GM19467 (cell line): ENCODE measurements around the gene ZNF594.
"Not testable (repeated sequence)": the region's sequence is repeated elsewhere in the genome, so short reads cannot be mapped to it uniquely, and the experiment has no call there.

Source experiments
- ATAC-seq: cut with Tn5 transposase; IDR thresholded peaks from one replicate; pipeline ENCODE4 v1.9.1; 2021; ENCODE audit warnings: mild to moderate bottlenecking, moderate library complexity; ENCODE audit not compliant: unreplicated experiment

Gene ZNF594

DNA sequence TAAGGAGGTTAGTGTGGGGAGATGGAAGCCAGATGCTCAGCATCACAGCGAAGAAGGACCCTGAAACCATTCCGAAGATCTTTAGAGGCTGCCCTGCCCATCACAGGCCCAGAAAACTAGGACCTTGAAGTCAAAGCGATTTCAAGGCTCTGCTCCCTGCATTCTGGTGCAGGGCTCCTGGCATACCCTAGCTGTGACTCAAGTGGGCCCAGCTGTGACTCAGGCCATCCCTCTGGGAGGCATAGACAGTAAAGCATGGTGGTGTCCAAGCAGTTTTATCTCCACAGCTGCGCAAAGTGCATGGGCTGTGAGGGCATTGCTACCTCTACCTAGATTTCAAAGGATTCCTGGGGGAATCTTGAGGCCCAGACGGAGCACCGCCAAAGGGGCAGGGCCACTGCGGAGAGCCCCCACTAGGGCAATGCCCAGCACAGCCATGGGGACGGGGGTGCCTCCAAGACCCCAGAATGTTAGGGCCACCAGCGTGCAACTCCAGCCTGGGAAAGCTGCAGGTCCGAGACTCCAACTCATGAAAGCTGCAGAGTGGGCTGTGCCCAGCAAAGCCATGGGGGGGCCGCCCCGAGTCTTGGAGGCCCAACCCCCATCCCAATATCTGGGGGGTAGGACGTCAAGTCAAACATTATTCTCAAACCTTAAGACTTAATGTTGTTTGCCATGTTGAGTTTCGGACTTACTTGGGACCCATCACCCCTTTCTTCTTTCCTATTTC lies 11.7 kb upstream of the ZNF594 start:
- ATAC-seq = no peak

- ATAC-seq = no peak
These were observed 9.3 kb upstream of the ZNF594 start for GRCh38 chr17:5201011-5201410.

DNA sequence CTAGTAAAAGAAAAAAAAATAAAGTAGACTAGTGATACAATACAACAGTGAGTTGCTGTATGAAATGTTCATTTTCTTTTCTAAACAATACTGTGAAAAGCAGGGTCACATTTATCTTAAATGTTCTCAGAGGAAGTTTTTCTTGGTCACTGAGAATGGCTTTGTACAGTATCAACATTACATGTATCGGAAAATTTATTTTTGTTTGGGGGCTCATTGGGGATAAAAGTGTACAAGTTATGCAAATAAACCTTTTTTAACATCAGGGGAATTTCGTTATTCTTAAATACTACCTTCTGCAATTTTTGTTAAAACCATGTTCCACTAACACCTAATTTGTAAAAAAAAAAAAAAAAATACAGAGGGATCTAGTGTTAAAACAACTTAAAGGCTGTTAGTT lies 8.7 kb upstream of the ZNF594 start:
- no peak for ATAC-seq

DNA sequence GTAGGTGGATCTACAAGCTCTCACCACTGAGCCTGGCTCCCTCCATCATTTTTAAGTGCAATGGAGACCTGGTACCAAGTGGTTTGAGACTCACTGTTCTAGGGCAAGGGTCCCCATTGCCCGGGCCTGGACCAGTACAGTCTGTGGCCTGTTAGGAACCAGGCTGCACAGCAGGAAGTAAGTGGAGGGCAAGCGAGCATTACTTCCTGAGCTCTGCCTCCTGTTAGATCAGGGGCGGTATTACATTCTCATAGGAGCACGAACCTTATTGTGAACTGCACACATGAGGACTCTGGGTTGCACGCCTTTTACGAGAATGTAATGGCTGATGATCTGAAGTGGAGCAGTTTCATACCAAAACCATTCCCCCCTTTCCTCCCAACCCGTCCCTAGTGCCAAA lies 6.8 kb upstream of the ZNF594 start:
- no peak for ATAC-seq

DNA sequence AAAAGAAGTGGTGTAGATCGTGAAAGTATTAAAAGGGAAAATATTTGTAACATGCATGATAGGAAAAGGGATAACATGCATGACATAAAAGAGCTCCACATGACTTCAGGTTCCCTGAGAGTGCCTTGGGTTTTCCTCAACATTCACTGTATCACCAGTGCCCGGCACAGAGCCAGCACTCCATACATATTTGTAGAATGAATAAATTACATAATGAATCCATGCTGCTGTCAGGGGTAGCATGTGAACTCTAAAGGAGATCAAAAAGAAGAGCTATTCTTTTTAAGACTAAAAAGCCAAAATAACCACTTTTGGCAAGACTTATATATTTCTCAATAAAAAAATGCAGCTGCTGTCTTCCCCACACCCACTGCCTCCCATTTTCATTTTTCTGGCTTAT lies 2.7 kb upstream of the ZNF594 start:
- no peak for ATAC-seq

- no peak for ATAC-seq
These were observed 7.4 kb downstream of the ZNF594 start for GRCh38 chr17:5184288-5184687.

GRCh38 chr17:5183410-5183793 lies 8.3 kb downstream of the ZNF594 start:
- ATAC-seq = no peak

DNA sequence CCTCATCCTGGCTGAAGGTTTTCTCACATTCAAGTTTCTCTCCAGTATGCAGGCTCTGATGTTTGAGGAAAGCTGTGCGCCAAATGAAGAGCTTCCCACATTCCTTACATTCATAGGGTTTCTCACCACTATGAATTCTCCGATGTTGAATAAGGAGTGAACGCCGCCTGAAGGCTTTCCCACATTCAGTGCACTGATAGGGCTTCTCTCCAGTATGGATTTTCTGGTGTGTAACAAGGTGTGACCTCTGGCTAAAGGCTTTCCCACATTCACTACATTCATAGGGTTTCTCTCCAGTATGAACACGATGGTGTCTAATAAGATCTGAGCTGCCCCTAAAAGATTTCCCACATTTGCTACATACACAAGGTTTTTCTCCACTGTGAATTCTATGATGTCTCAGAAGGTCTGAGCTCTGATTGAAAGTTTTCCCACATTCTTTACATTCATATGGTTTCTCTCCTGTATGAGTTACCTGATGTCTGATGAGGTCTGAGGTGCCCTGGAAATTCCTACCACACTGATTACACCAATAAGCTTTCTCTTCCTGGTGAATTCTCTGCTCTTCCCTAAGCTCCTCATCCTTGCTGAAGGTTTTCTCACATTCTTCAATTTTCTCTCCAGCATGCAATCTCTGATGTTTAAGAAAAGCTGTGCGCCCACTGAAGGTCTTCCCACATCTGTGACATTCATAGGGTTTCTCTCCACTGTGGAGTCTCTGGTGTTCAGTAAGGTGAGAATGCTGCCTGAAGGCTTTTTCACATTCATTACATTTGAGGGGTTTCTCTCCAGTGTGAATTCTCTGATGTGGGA lies 8.9 kb downstream of the ZNF594 start:
- ATAC-seq = no peak

DNA sequence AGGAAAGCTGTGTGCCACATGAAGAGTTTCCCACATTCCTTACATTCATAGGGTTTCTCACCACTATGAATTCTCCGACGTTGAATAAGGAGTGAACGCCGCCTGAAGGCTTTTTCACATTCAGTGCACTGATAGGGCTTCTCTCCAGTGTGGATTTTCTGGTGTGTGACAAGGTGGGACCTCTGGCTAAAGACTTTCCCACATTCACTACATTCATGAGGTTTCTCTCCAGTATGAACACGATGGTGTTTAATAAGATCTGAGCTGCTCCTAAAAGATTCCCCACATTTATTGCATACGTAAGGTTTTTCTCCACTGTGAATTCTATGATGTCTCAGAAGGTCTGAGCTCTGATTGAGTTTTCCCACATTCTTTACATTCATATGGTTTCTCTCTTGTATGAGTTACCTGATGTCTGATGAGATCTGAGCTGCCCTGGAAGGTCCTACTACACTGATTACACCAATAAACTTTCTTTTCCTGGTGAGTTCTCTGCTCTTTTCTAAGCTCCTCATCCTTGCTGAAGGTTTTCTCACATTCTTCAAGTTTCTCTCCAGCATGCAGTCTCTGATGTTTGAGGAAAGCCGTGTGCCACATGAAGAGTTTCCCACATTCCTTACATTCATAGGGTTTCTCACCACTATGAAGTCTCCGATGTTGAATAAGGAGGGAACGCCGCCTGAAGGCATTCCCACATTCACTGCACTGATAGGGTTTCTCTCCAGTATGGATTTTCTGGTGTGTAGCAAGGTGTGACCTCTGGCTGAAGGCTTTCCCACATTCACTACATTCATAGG lies 10.0 kb downstream of the ZNF594 start:
- ATAC-seq = no peak

DNA sequence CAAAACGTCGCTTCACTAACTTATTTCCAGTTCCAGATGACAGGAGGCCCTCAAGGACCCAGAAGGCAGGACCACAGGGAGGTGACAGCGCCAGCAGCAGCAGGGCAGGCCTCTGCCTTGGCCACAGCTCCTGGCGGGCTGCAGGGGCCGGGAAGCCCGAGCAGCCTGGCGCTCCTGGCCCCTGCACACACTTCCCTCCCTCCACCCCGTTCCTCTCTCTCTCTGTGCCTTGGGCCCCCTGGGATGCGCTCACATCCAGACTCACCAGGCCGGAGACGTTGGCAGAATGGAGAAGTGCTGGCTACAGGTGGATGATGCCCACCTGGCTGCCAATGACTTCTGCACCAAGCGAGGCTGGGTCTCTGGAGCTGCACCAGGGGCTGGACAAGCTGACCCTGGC lies 12.7 kb downstream of the ZNF594 start:
- no peak for ATAC-seq

DNA sequence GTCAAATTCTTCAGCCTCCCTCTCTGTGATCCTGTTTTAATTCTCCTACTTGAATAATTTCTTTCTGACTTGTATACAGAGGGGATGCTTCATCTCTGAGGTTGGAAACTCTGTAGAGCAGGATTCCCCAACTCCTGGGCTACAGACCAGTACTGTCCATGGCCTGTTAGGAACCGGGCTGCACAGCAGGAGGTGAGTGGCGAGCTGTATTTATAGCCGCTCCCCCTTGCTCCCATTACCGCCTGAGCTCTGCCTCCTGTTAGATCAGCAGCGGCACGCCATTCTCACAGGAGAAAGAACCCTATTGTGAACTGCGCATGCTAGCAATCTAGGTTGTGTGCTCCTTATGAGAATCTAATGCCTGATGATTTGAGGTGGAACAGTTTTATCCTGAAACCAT lies 16.6 kb downstream of the ZNF594 start:
- not testable (repeated sequence) for ATAC-seq

DNA sequence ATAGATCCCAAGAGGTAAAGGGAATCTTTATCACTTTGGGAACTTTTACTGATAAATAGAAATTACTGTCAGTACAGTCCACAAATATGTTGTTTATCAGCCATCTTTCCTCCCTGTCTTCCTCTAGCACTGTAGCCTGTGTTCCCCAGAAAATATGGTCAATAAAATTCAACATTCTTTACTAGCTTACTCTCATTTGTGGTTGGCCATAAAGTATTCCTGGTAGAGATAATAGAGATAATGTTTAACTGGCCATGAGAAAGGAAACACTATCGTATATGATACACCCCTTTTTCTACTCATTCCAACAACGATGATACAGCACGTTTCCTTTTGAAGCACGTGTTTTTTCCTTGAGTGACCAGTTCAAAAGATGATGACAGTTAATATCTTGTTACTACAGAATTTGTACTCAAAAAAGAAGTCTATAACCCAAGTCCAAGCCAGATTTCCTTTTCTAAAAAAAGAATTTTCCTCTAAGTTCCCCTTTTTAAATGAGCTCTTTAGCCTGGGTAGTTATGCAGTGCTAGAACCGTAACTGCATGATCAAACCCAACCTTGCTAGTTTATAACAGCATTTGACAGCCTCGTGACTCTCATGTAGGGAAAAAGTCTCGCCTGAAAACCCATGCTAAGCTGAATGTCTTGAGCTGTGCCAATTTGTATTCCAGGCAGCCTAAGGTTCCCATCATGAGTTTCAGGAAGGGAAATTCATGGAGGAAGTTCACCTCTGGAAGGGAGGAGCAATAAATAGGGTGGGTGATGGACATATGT lies 25.7 kb downstream of the ZNF594 start:
- not testable (repeated sequence) for ATAC-seq

DNA sequence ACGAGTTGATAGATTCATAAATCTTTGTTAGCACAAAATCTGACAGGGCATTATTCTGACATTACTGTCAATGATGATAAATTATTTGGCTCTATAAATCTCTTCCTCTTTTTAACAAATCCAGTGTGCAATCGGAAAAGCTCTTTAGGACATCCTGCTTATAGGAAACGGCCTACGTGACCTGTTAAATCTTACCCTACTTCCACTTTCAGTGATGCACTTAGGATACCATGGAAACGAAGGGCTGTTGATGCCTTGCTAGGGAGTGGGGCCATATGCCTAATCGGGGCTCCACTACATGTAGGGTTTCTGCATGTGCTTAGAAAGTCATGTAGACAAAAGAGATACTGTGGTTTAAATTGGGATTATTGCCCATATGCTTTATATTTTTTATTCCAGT lies 27.2 kb downstream of the ZNF594 start:
- no peak for ATAC-seq

- ATAC-seq = not testable (repeated sequence)
These were observed 29.9 kb downstream of the ZNF594 start for GRCh38 chr17:5161793-5162192.

- not testable (repeated sequence) for ATAC-seq
These were observed 31.0 kb downstream of the ZNF594 start for GRCh38 chr17:5160702-5161101.

DNA sequence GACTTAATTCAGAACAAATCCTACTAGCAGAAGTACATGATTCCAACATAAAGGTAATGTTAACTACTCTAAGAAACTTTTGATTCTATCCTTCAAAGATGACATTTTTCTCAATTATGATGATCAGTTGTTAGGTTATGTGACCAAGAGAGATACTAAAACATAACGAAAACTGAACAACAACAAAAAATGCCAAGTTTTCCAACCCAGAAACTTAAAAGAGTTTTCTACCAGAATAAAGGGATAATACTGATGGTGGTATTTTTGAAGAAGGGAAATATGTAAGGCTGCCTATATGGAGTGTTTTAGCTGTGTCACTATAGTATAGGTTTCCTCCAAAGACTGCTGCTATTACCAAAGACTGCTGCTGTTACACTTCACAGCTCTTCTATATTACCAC lies 45.5 kb downstream of the ZNF594 start:
- not testable (repeated sequence) for ATAC-seq

DNA sequence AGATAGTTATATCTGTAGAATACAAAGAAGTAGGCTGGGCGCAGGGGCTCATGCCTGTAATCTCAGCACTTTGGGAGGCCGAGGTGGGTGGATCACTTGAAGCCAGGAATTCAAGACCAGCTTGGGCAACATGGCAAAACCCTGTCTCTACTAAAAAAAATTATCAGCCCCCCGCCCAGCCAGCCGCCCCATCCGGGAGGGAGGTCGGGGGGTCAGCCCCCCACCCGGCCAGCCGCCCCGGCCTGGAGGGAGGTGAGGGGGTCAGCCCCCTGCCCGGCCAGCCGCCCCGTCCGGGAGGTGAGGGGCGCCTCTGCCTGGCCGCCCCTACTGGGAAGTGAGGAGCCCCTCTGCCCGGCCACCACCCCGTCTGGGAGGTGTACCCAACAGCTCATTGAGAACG lies 48.8 kb downstream of the ZNF594 start:
- not testable (repeated sequence) for ATAC-seq

- no peak for ATAC-seq
These were observed 52.3 kb downstream of the ZNF594 start for GRCh38 chr17:5139458-5139732.

- ATAC-seq = no peak
These were observed 52.8 kb downstream of the ZNF594 start for GRCh38 chr17:5138616-5139457.

GRCh38 chr17:5138198-5138544 lies 53.5 kb downstream of the ZNF594 start:
- ATAC-seq = not testable (repeated sequence)
